Neural cell (in vitro differentiated cells): ENCODE measurements around the gene SSR2.

ENCODE experiments used
- EP300 ChIP-seq: fragments of 450-650 bp; conservative IDR thresholded peaks from 2 replicates; pipeline ENCODE4 v1.6.1; 2014; ENCODE audit warnings: antibody characterized with exemption, mild to moderate bottlenecking, moderate library complexity; ENCODE audit not compliant: poor library complexity, severe bottlenecking
- EZH2 ChIP-seq: fragments of 200-600, 300-800 bp; shearing (Covaris generic), sonication (generic); IDR thresholded peaks from 2 replicates; pipeline ENCODE4 v1.6.1; 2014; ENCODE audit warnings: antibody characterized with exemption, low read length, borderline replicate concordance, mild to moderate bottlenecking; ENCODE audit not compliant: insufficient read depth, poor library complexity, severe bottlenecking
- POLR2AphosphoS5 ChIP-seq: IDR thresholded peaks from 2 replicates; pipeline ENCODE4 v1.6.1; 2012
- TF ChIP-seq, protein P1 (sequence below): IDR thresholded peaks from 2 replicates; pipeline ENCODE4 v1.6.1; 2012; ENCODE audit warnings: borderline replicate concordance

DNA sequence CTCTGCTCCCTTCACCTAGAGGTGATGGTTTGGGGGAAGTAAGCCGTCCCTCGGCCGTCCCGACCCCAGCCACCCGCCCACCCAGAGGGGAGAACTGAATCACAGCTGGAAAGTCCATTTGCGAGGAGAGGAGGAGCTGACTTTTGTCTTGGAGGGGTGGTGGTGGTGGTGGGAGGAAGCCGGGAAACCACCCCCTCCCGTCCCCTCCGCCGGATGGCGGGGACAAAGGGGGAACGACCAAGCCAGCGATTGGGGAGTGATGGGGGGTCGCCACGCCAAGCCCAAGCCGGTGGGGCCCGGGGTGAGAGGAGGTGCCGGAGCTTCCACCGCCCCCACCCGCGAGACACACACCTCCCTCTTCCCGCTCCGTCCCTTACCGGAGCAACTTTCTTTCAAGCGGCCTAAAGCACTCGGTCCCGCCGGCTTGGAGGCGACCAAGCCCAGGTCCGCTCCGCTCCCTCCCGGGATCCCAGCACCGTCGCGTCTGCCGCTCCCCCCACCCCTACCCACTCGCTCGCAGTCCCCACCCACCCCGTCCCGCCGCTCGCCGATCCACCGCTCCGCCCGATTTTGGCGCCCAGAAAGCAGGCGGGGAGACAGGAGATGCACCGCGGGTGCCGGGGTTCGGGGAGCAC lies 42.9 kb downstream of the SSR2 start:
- TF ChIP-seq EP300 (no peak), POLR2AphosphoS5 (peak; percentile 49), EZH2 (no peak)
- TF ChIP-seq, protein P1, sequence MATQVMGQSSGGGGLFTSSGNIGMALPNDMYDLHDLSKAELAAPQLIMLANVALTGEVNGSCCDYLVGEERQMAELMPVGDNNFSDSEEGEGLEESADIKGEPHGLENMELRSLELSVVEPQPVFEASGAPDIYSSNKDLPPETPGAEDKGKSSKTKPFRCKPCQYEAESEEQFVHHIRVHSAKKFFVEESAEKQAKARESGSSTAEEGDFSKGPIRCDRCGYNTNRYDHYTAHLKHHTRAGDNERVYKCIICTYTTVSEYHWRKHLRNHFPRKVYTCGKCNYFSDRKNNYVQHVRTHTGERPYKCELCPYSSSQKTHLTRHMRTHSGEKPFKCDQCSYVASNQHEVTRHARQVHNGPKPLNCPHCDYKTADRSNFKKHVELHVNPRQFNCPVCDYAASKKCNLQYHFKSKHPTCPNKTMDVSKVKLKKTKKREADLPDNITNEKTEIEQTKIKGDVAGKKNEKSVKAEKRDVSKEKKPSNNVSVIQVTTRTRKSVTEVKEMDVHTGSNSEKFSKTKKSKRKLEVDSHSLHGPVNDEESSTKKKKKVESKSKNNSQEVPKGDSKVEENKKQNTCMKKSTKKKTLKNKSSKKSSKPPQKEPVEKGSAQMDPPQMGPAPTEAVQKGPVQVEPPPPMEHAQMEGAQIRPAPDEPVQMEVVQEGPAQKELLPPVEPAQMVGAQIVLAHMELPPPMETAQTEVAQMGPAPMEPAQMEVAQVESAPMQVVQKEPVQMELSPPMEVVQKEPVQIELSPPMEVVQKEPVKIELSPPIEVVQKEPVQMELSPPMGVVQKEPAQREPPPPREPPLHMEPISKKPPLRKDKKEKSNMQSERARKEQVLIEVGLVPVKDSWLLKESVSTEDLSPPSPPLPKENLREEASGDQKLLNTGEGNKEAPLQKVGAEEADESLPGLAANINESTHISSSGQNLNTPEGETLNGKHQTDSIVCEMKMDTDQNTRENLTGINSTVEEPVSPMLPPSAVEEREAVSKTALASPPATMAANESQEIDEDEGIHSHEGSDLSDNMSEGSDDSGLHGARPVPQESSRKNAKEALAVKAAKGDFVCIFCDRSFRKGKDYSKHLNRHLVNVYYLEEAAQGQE: peak; percentile 77
